Peyer's patch (tissue), 4 donors: ENCODE results near the gene SPINK6. TPM values are rescaled to one million over a fixed set of nuclear protein-coding genes. Genes with fewer than 3 reads are reported as not detected.

ENCODE experiments used
- DNase-seq, 3 donors: peaks; one replicate each; pipeline ENCODE4 v3.0.0-alpha.2; 2017 to 2019
- H3K27ac ChIP-seq, 4 donors: fragments of 200-600 bp; sonication (generic); one replicate each; pipeline ENCODE4 v1.5.1; 2016 to 2019
- H3K27me3 ChIP-seq, 2 donors: fragments of 200-600 bp; sonication (generic); one replicate each; pipeline ENCODE4 v1.5.1; 2019
- H3K36me3 ChIP-seq, 3 donors: fragments of 200-600 bp; sonication (generic); one replicate each; pipeline ENCODE4 v1.5.1; 2016 to 2019
- H3K4me1 ChIP-seq, 4 donors: fragments of 200-600 bp; sonication (generic); one replicate each; pipeline ENCODE4 v1.5.1; 2016 to 2019
- H3K4me3 ChIP-seq, 4 donors: fragments of 200-600 bp; sonication (generic); 1 replicate in 3 of 4; 2 replicates in 1 of 4; pipeline ENCODE4 v1.5.1; 2016 to 2019; ENCODE audit warnings: mild to moderate bottlenecking in 1 of 4
- H3K9me3 ChIP-seq, 4 donors: fragments of 200-600 bp; sonication (generic); one replicate each; pipeline ENCODE4 v1.5.1; 2016 to 2019; ENCODE audit warnings: mild to moderate bottlenecking in 1 of 4
- POLR2A ChIP-seq, 2 donors: fragments of 450-650 bp; IDR thresholded peaks; one replicate each; pipeline ENCODE4 v1.5.1; 2017; ENCODE audit warnings: antibody characterized with exemption in 2 of 2, mild to moderate bottlenecking in 2 of 2, moderate library complexity in 2 of 2
- total RNA-seq, 4 donors: library from RNA; depleted of rRNA; stranded (reverse); fragments of >200 nt; gene quantifications; one replicate each; pipeline ENCODE4 v1.1.0, GENCODE V29; 2016
- TF ChIP-seq, protein P1 (sequence below), 6 experiments: fragments of 450-650 bp in 4 of 6; fragments of 200-600 bp in 2 of 6; sonication (generic) in 1 of 6; IDR thresholded peaks; one replicate each; pipeline ENCODE4 v1.5.1; 2017 to 2019; ENCODE audit warnings: antibody characterized with exemption in 6 of 6, mild to moderate bottlenecking in 3 of 6, moderate library complexity in 1 of 6

SPINK6 gene
- total RNA-seq, 4 donors from 2014 or later, result not detected

DNA sequence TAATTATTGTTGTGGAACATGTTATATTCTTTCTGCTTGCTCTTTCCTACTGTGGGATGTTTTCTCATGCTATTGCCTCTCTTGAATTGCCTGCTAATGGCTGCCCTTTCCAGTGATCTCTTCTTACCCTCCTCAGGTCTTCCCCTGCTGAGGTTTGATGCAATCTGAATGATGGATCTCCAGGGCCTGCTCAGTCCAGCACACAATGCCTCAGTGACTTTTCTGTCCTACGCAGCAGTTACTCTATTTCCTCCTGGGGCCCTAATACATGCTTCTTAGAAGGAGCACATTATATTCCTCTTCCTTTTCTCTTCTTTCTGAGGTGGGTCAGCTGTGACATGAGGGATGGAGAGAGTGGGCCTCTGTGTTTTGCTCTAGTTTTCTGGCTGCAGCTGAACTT, 34.6 kb upstream of the SPINK6 start, which contains the start of gene SPINK14:
Gene SPINK14, plus strand, starts transcription at position 301 of the 400 bp plus-strand sequence. CDS start 1,187 bp downstream, outside the sequence.
- DNase-seq, result no peak
- no peak within 1 kb of the TSS for H3K4me3 ChIP-seq
- H3K9me3 ChIP-seq, result no peaks in the 10 kb centered on the region
- no peaks in the 10 kb centered on the region for H3K4me1 ChIP-seq
- no peaks in the 10 kb centered on the region for H3K27me3 ChIP-seq
- TF ChIP-seq, protein P1, sequence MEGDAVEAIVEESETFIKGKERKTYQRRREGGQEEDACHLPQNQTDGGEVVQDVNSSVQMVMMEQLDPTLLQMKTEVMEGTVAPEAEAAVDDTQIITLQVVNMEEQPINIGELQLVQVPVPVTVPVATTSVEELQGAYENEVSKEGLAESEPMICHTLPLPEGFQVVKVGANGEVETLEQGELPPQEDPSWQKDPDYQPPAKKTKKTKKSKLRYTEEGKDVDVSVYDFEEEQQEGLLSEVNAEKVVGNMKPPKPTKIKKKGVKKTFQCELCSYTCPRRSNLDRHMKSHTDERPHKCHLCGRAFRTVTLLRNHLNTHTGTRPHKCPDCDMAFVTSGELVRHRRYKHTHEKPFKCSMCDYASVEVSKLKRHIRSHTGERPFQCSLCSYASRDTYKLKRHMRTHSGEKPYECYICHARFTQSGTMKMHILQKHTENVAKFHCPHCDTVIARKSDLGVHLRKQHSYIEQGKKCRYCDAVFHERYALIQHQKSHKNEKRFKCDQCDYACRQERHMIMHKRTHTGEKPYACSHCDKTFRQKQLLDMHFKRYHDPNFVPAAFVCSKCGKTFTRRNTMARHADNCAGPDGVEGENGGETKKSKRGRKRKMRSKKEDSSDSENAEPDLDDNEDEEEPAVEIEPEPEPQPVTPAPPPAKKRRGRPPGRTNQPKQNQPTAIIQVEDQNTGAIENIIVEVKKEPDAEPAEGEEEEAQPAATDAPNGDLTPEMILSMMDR (IDR thresholded peaks at IDR 0.05), result no peak
- no peak for TF ChIP-seq POLR2A (IDR thresholded peaks at IDR 0.05)
- H3K27ac ChIP-seq, result no peak within 1 kb of the TSS
- no peaks in the 10 kb centered on the region for H3K36me3 ChIP-seq

DNA sequence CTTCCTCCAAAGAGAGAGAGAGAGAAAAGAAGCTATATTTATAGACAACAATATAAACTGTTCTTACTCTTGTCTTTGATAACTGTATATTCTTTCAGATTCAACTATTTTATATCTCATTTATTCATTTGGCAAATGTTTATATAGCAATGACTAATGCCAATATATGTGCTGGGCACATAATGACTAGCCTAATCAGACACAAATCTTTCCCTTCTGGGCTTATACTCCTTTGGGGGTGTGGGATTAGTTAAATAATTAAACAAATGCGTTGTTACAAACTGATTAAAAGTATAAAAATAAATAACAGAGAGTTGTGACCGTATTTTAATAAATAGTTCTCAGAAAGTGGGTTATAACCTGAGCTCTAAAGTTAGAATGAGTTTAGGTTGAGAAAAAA, 30.5 kb upstream of the SPINK6 start:
- no peak overlapping the region for H3K27ac ChIP-seq
- TF ChIP-seq POLR2A (IDR thresholded peaks at IDR 0.05), result no peak
- TF ChIP-seq, protein P1 (IDR thresholded peaks at IDR 0.05), result no peak
- H3K27me3 ChIP-seq, result no peaks in the 10 kb centered on the region
- no peaks in the 10 kb centered on the region for H3K9me3 ChIP-seq
- no peaks in the 10 kb centered on the region for H3K36me3 ChIP-seq
- no peak overlapping the region for H3K4me3 ChIP-seq
- H3K4me1 ChIP-seq, result no peaks in the 10 kb centered on the region
- no peak for DNase-seq

DNA sequence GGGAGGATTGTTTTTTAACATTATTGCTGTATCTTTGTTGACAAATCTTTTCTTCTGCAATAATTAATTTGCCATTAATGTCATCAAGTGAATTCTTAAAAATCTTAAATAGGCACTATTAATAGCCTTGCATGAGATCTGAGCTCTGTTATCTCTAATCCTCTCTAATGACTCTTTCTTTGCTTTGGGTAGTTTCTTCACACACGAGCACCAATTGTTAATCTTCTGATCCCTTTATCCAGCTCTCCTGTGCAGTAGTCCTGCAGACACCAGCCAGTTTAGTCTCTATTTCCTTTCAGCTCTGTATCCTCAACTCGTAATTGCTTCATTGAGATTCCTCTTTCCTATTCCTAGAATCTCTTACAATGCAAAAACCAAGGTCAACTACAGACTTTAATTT, 26.4 kb upstream of the SPINK6 start:
- TF ChIP-seq POLR2A (IDR thresholded peaks at IDR 0.05), result no peak
- TF ChIP-seq, protein P1 (IDR thresholded peaks at IDR 0.05), result no peak
- Histone ChIP-seq H3K9me3 (no peaks in the 10 kb centered on the region), H3K4me1 (no peaks in the 10 kb centered on the region), H3K36me3 (no peaks in the 10 kb centered on the region), H3K27ac (no peak overlapping the region), H3K4me3 (no peak overlapping the region), H3K27me3 (no peaks in the 10 kb centered on the region)
- no peak for DNase-seq

DNA sequence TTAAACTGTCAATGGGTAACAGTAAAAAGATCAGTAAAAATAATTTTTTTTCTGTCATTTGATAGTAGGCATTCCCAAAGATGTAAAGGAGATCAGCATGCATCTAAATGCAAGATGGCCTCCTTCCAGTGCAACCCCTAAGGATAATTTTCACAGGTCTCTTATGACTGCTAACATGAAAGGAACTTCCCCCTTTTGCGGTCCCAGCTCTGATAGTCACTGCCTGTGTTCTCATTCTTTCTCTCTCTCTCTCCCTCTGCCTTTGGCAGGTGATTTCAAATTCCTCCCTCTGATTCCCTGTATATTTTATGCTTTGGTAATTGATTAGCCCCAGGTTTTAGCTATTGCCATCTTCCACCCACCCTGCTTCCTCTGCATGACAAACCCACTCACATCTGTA, 25.6 kb upstream of the SPINK6 start:
- Histone ChIP-seq H3K9me3 (no peaks in the 10 kb centered on the region), H3K4me3 (no peak overlapping the region), H3K27ac (no peak overlapping the region), H3K36me3 (no peaks in the 10 kb centered on the region), H3K27me3 (no peaks in the 10 kb centered on the region), H3K4me1 (no peaks in the 10 kb centered on the region)
- TF ChIP-seq POLR2A (IDR thresholded peaks at IDR 0.05), result no peak
- TF ChIP-seq, protein P1 (IDR thresholded peaks at IDR 0.05), result no peak
- no peak for DNase-seq

DNA sequence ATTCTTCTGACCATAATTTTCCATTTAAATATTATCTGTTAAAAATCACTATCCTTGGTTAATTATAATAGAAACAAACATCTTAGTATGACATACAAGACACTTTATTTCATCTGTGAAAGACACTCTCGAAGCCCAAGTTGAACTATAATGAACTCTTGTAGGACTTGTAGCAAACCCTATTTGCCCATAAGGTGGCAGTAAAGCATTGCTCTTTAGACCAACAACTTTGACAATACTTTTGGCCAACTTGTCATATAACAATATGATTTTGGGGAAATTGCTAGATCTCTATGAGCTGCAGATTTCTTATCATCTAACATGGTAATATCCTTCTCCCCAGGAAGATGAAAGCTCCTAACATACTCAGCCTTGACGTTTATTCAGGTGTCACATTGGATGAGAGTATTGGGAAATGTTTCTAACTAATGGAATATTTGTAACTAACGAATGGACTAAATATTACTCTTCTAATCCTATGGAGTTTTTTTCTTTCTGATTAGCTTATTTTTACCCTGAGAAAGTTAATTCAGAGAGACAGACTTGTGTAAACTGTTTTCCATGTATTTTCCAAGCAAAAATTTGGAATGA, 23.5 kb upstream of the SPINK6 start:
- Histone ChIP-seq H3K27me3 (no peaks in the 10 kb centered on the region), H3K27ac (no peak overlapping the region), H3K4me1 (no peaks in the 10 kb centered on the region), H3K9me3 (no peaks in the 10 kb centered on the region), H3K4me3 (no peak overlapping the region), H3K36me3 (no peaks in the 10 kb centered on the region)
- TF ChIP-seq, protein P1 (IDR thresholded peaks at IDR 0.05), result peak in 4 of 6 experiments; percentile 39 to 69 (median 66)
- no peak for TF ChIP-seq POLR2A (IDR thresholded peaks at IDR 0.05)
- no peak for DNase-seq
